OCI-LY7 (cell line): ENCODE results near the gene IDI1. TPM values are rescaled to one million over a fixed set of nuclear protein-coding genes. Genes with fewer than 3 reads are reported as not detected.
A peak's percentile ranks its signal among the peaks of the same experiment; 100 is the strongest.

ENCODE experiments used
- BruUV-seq: library from RNA; stranded (reverse); fragments of 400-500 nt; replicated peaks from 2 replicates; lab custom pipeline; 2021; lab: Mats Ljungman, UMichigan
- CTCF ChIA-PET: fragments of 300-600 bp; sonication (Branson Sonifier 250); formaldehyde crosslinking; loops from one replicate; lab custom pipeline; 2022; ENCODE audit warnings: antibody characterized with exemption; ENCODE audit not compliant: unreplicated experiment; lab: Charles Lee
- POLR2A ChIA-PET: fragments of 300-600 bp; sonication (Branson Sonifier 250); formaldehyde crosslinking; loops from one replicate; lab custom pipeline; 2022; ENCODE audit warnings: antibody characterized with exemption; lab: Charles Lee
- DNase-seq: peaks from one replicate; pipeline ENCODE4 v3.0.0-alpha.2; 2015; ENCODE audit warnings: low spot score
- H2AFZ ChIP-seq: fragments of 200-600 bp; sonication (generic), shearing (Covaris generic); 2 replicates; pipeline ENCODE4 v1.6.1; 2014; ENCODE audit warnings: mild to moderate bottlenecking, antibody characterized with exemption, low read length, moderate library complexity
- H3K27ac ChIP-seq: fragments of 200-600 bp; sonication (generic); 2 replicates; pipeline ENCODE4 v1.5.1; 2014; ENCODE audit warnings: mixed run types, low read depth, mild to moderate bottlenecking, moderate library complexity, low read length, inconsistent platforms; ENCODE audit not compliant: poor library complexity, severe bottlenecking
- H3K36me3 ChIP-seq: fragments of 200-600 bp; sonication (generic); 2 replicates; pipeline ENCODE4 v1.6.1; 2014; ENCODE audit warnings: mild to moderate bottlenecking, antibody characterized with exemption, low read length, moderate library complexity, mixed read lengths; ENCODE audit not compliant: insufficient read depth
- H3K4me1 ChIP-seq: fragments of 200-600 bp; sonication (generic); 2 replicates; pipeline ENCODE4 v1.5.1; 2014; ENCODE audit warnings: mild to moderate bottlenecking, low read length; ENCODE audit not compliant: insufficient read depth, poor library complexity, severe bottlenecking
- H3K4me2 ChIP-seq: fragments of 200-600 bp; sonication (generic); 2 replicates; pipeline ENCODE4 v1.6.1; 2014; ENCODE audit warnings: mild to moderate bottlenecking, low read length
- H3K4me3 ChIP-seq: fragments of 200-600 bp; sonication (generic); 2 replicates; pipeline ENCODE4 v1.5.1; 2014; ENCODE audit warnings: mild to moderate bottlenecking, low read depth, low read length; ENCODE audit not compliant: poor library complexity, severe bottlenecking
- H3K79me2 ChIP-seq: fragments of 200-600 bp; sonication (generic); 2 replicates; pipeline ENCODE4 v1.6.1; 2016; ENCODE audit warnings: low read depth, mild to moderate bottlenecking, low read length, moderate library complexity, mixed read lengths; ENCODE audit not compliant: insufficient read depth
- H3K9me2 ChIP-seq: fragments of 200-600 bp; sonication (generic); 2 replicates; pipeline ENCODE4 v1.6.1; 2016; ENCODE audit warnings: mild to moderate bottlenecking, low read length, mixed read lengths; ENCODE audit not compliant: insufficient read depth
- H3K9me3 ChIP-seq: fragments of 200-600 bp; sonication (generic); 2 replicates; pipeline ENCODE4 v1.6.1; 2014; ENCODE audit warnings: mild to moderate bottlenecking, mixed run types, low read length, mixed read lengths
- H4K20me1 ChIP-seq: fragments of 200-600 bp; sonication (generic); 2 replicates; pipeline ENCODE4 v1.6.1; 2014; ENCODE audit warnings: mild to moderate bottlenecking, antibody characterized with exemption, low read length, moderate library complexity, mixed read lengths; ENCODE audit not compliant: insufficient read depth
- EZH2phosphoT487 ChIP-seq: fragments of 200-600 bp; sonication (generic); IDR thresholded peaks from 2 replicates; pipeline ENCODE4 v1.6.1; 2018; ENCODE audit warnings: low read depth, borderline replicate concordance, mild to moderate bottlenecking, mixed run types, antibody characterized with exemption, low read length, moderate library complexity, mixed read lengths
- intact Hi-C: fragments of 100-400 bp; cut with micrococcal nuclease; formaldehyde crosslinking; loops from one replicate; pipeline ENCODE4 v1.10.0; 2022; ENCODE audit not compliant: unreplicated experiment
- total RNA-seq, 2 experiments: library from RNA; depleted of rRNA in 1 of 2; stranded (reverse); fragments of >200 nt in 1 of 2; shearing (Covaris generic) in 1 of 2; gene quantifications; 2 replicates each; pipeline ENCODE4 v1.2.3, GENCODE V29; 2014 to 2022
- TF ChIP-seq, protein P1 (sequence below): fragments of 200-600 bp; sonication (generic); conservative IDR thresholded peaks from 2 replicates; pipeline ENCODE4 v1.5.1; 2014; ENCODE audit warnings: mild to moderate bottlenecking, antibody characterized with exemption, low read length, moderate library complexity, mixed read lengths

The IDI1 gene
- total RNA-seq, 2 experiments from 2014 or later: 106 to 112 TPM

DNA sequence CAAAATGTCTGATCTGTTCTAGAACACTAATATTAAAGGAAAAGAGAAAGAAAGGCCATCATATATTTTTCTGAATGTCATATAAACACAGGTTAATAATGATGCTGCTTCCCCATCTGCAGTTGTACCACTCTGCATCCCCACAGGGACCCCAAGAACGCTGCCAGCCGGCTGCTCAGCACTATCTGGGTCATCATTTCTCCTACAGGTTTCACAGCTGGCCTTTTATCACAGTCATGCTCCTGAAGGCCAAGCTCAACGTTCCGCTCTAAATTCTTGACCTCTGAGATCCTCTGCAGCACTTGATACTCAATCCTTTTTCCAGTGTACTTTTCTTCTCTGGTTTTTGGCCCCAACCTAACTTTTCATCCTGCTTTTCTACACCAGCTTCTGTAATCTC, 4.8 kb downstream of the IDI1 start:
- no peaks in the 10 kb centered on the region for H3K9me2 ChIP-seq
- peak overlapping the region; percentile 61 for H3K4me3 ChIP-seq
- peaks cover 74% of the 10 kb centered on the region for H3K36me3 ChIP-seq
- peaks cover 42% of the 10 kb centered on the region; the same call in 1 of the 2 replicates for H4K20me1 ChIP-seq
- H3K79me2 ChIP-seq: peaks cover 60% of the 10 kb centered on the region
- peak overlapping the region; percentile 82 for H3K27ac ChIP-seq
- POLR2A ChIA-PET: interaction anchor here (0.7 to 2.1 kb wide), 2 partner anchors 11 to 531 kb away, joined by 7 to 12 read pairs; no protein-coding TSS in a partner anchor
- no peak for DNase-seq
- H3K4me2 ChIP-seq: peak overlapping the region; percentile 83
- no TSS peak for BruUV-seq
- peaks cover 42% of the 10 kb centered on the region for H3K4me1 ChIP-seq
- no peak overlapping the region for H2AFZ ChIP-seq
- H3K9me3 ChIP-seq: no peaks in the 10 kb centered on the region
- TF ChIP-seq, protein P1, sequence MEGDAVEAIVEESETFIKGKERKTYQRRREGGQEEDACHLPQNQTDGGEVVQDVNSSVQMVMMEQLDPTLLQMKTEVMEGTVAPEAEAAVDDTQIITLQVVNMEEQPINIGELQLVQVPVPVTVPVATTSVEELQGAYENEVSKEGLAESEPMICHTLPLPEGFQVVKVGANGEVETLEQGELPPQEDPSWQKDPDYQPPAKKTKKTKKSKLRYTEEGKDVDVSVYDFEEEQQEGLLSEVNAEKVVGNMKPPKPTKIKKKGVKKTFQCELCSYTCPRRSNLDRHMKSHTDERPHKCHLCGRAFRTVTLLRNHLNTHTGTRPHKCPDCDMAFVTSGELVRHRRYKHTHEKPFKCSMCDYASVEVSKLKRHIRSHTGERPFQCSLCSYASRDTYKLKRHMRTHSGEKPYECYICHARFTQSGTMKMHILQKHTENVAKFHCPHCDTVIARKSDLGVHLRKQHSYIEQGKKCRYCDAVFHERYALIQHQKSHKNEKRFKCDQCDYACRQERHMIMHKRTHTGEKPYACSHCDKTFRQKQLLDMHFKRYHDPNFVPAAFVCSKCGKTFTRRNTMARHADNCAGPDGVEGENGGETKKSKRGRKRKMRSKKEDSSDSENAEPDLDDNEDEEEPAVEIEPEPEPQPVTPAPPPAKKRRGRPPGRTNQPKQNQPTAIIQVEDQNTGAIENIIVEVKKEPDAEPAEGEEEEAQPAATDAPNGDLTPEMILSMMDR: no peak
- TF ChIP-seq EZH2phosphoT487: no peak
- intact Hi-C loops: no loop called here
- CTCF ChIA-PET: no interaction called here

DNA sequence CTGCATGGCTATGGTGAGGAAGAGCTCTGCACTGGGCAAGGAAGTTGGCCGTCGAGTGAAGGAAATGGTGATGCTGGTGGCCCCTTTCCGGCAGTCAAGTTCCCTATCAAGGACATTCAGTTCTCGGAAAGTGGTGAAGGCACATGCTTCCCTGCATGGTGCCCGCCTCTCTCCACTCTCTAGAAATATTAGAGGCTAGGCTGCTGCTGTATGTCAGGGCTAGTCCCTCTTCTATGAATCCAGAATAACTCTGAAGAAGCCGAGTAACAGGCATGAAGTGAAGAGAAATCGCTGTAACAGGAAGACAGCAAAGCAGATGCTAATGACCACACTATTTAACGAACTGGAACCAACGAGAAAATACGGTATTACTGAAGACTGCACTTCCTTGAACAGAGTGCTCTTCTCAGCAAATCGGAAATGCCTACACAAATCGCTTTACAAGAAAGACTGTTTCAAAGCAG, 5.4 kb downstream of the IDI1 start:
- peaks cover 60% of the 10 kb centered on the region for H3K79me2 ChIP-seq
- intact Hi-C loops: loop anchor here (2.0 kb wide), 1 partner anchor 57 kb away; no protein-coding TSS in a partner anchor
- no TSS peak for BruUV-seq
- ChIA-PET POLR2A (interaction anchor here (0.6 to 2.1 kb wide), 5 partner anchors 10 to 900 kb away, joined by 3 to 12 read pairs (median 7); no protein-coding TSS in a partner anchor), CTCF (no interaction called here)
- TF ChIP-seq, protein P1: no peak
- no peak for TF ChIP-seq EZH2phosphoT487
- peak overlapping the region; percentile 82 for H3K27ac ChIP-seq
- H2AFZ ChIP-seq: no peak overlapping the region
- H4K20me1 ChIP-seq: peaks cover 42% of the 10 kb centered on the region; the same call in 1 of the 2 replicates
- peaks cover 42% of the 10 kb centered on the region for H3K4me1 ChIP-seq
- H3K4me3 ChIP-seq: peak overlapping the region; percentile 61
- peak overlapping the region; percentile 83 for H3K4me2 ChIP-seq
- H3K36me3 ChIP-seq: peaks cover 77% of the 10 kb centered on the region
- peak; percentile 80 for DNase-seq
- H3K9me3 ChIP-seq: no peaks in the 10 kb centered on the region
- H3K9me2 ChIP-seq: no peaks in the 10 kb centered on the region

DNA sequence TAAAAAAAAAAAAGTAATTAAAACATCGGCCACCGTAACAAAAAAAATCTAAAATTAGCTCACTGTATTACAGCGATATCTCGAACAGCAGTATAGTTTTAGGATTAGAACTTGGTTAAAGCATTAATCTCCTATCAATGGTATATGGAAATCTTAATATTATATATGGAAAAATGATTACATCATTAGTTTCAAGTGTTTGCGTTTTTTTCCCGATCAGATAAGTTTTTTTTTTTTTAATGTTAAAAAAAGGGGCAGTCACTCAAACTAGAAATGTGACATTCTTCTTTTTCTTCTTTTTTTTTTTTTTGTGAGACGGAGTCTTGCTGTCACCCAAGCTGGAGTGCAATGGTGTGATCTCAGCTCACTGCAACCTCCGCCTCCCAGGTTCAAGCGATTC, 7.4 kb downstream of the IDI1 start:
- CTCF ChIA-PET: no interaction called here
- H3K4me1 ChIP-seq: peaks cover 35% of the 10 kb centered on the region
- H3K4me2 ChIP-seq: no peak overlapping the region
- H3K36me3 ChIP-seq: peaks cover 89% of the 10 kb centered on the region
- H3K27ac ChIP-seq: no peak overlapping the region
- no peaks in the 10 kb centered on the region for H3K9me3 ChIP-seq
- H3K9me2 ChIP-seq: no peaks in the 10 kb centered on the region
- intact Hi-C loops: no loop called here
- H4K20me1 ChIP-seq: peaks cover 36% of the 10 kb centered on the region; the same call in 1 of the 2 replicates
- no peak overlapping the region for H3K4me3 ChIP-seq
- no peak for DNase-seq
- POLR2A ChIA-PET: interaction anchor here (1.2 kb wide), 1 partner anchor 14 kb away, joined by 3 read pairs; the partner anchor contains the start of gene WDR37
- no peak for TF ChIP-seq EZH2phosphoT487
- TF ChIP-seq, protein P1: no peak
- no TSS peak for BruUV-seq
- H2AFZ ChIP-seq: no peak overlapping the region
- peaks cover 48% of the 10 kb centered on the region for H3K79me2 ChIP-seq
